ENCODE data around the gene CEP76.

The CEP76 gene

GRCh38 chr18:12737243-12737902 is 34.9 kb upstream of the CEP76 start:
- Histone ChIP-seq H3K27me3 (replicated peaks; ENCODE audit: insufficient read depth, low read length) (no peaks in the 10 kb centered on the region), H3K79me2 (ENCODE audit: low read length) (no peaks in the 10 kb centered on the region), H3F3A (ENCODE audit: insufficient read depth, low read length) (no peaks in the 10 kb centered on the region), H3K27ac (ENCODE audit: low read length) (no peak overlapping the region), H3K36me3 (replicated peaks; ENCODE audit: insufficient read depth, low read length) (no peaks in the 10 kb centered on the region), H3K9me3 (replicated peaks; ENCODE audit: insufficient read depth, low read length) (no peaks in the 10 kb centered on the region), H3K9ac (ENCODE audit: low read length) (no peak overlapping the region), H3K4me1 (ENCODE audit: low read length) (no peaks in the 10 kb centered on the region), H3K4me3 (ENCODE audit: low read length) (no peak overlapping the region), H3K4me2 (ENCODE audit: low read depth, low read length) (no peak overlapping the region), H2AFZ (ENCODE audit: low read length) (no peak overlapping the region), H3K9me2 (replicated peaks; ENCODE audit: insufficient read depth, low read length) (no peaks in the 10 kb centered on the region), H4K20me1 (ENCODE audit: insufficient read depth, low read length) (no peaks in the 10 kb centered on the region)
- no peak for DNase-seq
- TF ChIP-seq CTCF (IDR thresholded peaks at IDR 0.05; ENCODE audit: low read length) (no peak), EZH2phosphoT487 (IDR thresholded peaks at IDR 0.05; ENCODE audit: low read length) (no peak), EZH2 (optimal IDR thresholded peaks at IDR 0.05; ENCODE audit: low read depth, low read length) (no peak)

GRCh38 chr18:12726774-12727550 is 24.4 kb upstream of the CEP76 start:
- TF ChIP-seq CTCF (IDR thresholded peaks at IDR 0.05; ENCODE audit: low read length) (peak; percentile 88), EZH2phosphoT487 (IDR thresholded peaks at IDR 0.05; ENCODE audit: low read length) (no peak)
- H3K9me2 ChIP-seq (replicated peaks; ENCODE audit: insufficient read depth, low read length) = no peaks in the 10 kb centered on the region
- DNase-seq = peak; percentile 63
- no peaks in the 10 kb centered on the region for H3K27me3 ChIP-seq (replicated peaks; ENCODE audit: insufficient read depth, low read length)
- no peak overlapping the region for H3K27ac ChIP-seq (ENCODE audit: low read length)
- H3K4me2 ChIP-seq (ENCODE audit: low read depth, low read length) = no peak overlapping the region
- H3K79me2 ChIP-seq (ENCODE audit: low read length) = no peaks in the 10 kb centered on the region
- H3K4me3 ChIP-seq (ENCODE audit: low read length) = no peak overlapping the region
- no peaks in the 10 kb centered on the region for H3K9me3 ChIP-seq (replicated peaks; ENCODE audit: insufficient read depth, low read length)
- 0 out of 2 replicates have a peak, but pooled peaks cover 4% of the 10 kb centered on the region for H3F3A ChIP-seq (ENCODE audit: insufficient read depth, low read length)
- H3K9ac ChIP-seq (ENCODE audit: low read length) = no peak overlapping the region
- no peak overlapping the region for H2AFZ ChIP-seq (ENCODE audit: low read length)
- H3K4me1 ChIP-seq (ENCODE audit: low read length) = no peaks in the 10 kb centered on the region
- no peaks in the 10 kb centered on the region for H4K20me1 ChIP-seq (ENCODE audit: insufficient read depth, low read length)
- no peaks in the 10 kb centered on the region for H3K36me3 ChIP-seq (replicated peaks; ENCODE audit: insufficient read depth, low read length)

GRCh38 chr18:12726331-12726730 is 23.8 kb upstream of the CEP76 start:
- H3K4me1 ChIP-seq (ENCODE audit: low read length) = no peaks in the 10 kb centered on the region
- no peaks in the 10 kb centered on the region for H3K9me2 ChIP-seq (replicated peaks; ENCODE audit: insufficient read depth, low read length)
- no peak overlapping the region for H3K27ac ChIP-seq (ENCODE audit: low read length)
- H3K27me3 ChIP-seq (replicated peaks; ENCODE audit: insufficient read depth, low read length) = no peaks in the 10 kb centered on the region
- no peak overlapping the region for H2AFZ ChIP-seq (ENCODE audit: low read length)
- H3K9ac ChIP-seq (ENCODE audit: low read length) = no peak overlapping the region
- 0 out of 2 replicates have a peak, but pooled peaks cover under 1% of the 10 kb centered on the region for H3K36me3 ChIP-seq (replicated peaks; ENCODE audit: insufficient read depth, low read length)
- H3K4me2 ChIP-seq (ENCODE audit: low read depth, low read length) = no peak overlapping the region
- TF ChIP-seq EZH2 (optimal IDR thresholded peaks at IDR 0.05; ENCODE audit: low read depth, low read length) (no peak), CTCF (IDR thresholded peaks at IDR 0.05; ENCODE audit: low read length) (no peak), EZH2phosphoT487 (IDR thresholded peaks at IDR 0.05; ENCODE audit: low read length) (no peak)
- DNase-seq = no peak
- H3F3A ChIP-seq (ENCODE audit: insufficient read depth, low read length) = 0 out of 2 replicates have a peak, but pooled peaks cover 4% of the 10 kb centered on the region
- H3K9me3 ChIP-seq (replicated peaks; ENCODE audit: insufficient read depth, low read length) = no peaks in the 10 kb centered on the region
- no peak overlapping the region for H3K4me3 ChIP-seq (ENCODE audit: low read length)
- no peaks in the 10 kb centered on the region for H3K79me2 ChIP-seq (ENCODE audit: low read length)
- no peaks in the 10 kb centered on the region for H4K20me1 ChIP-seq (ENCODE audit: insufficient read depth, low read length)

Data from MM.1S (cell line).